AG09319 (cell line): ENCODE data around the gene NSRP1.
"Not testable (repeated sequence)": the region's sequence is repeated elsewhere in the genome, so short reads cannot be mapped to it uniquely, and the experiment has no call there.

Experiments used
- DNase-seq: peaks from one replicate; pipeline ENCODE4 v3.0.0-alpha.2; 2010; ENCODE audit warnings: low read depth; ENCODE audit errors: extremely low read depth
- TF ChIP-seq, protein P1 (sequence below): IDR thresholded peaks from 2 replicates; pipeline ENCODE4 v1.5.1; 2011; ENCODE audit warnings: low read depth, mild to moderate bottlenecking, inconsistent platforms, low read length, moderate library complexity

Gene NSRP1

DNA sequence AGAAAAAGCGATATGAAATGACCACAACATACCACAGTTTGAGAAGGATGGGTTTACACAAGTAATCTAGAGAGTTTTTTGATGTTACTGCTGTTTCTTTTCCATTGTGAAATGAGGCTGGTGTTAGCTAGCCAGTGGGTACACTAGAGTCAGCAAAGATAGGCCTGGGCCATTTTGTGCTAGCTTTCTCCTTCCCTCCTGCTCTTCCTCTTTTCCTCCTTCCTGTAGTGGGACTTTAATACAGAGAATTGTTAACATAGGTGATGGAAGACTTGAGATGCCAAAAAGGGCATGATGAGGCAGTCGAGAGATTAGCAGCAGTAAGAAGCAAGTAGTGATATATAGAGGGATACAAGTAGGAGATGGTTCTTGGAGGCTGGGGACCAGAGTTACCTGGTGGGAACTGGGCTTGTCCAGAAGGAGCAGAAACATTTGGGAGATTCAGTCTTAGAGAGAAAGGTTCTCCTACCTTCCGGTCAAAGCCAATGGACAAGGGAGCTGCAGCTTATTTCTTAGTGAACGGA, 7.7 kb downstream of the NSRP1 start:
- TF ChIP-seq, protein P1, sequence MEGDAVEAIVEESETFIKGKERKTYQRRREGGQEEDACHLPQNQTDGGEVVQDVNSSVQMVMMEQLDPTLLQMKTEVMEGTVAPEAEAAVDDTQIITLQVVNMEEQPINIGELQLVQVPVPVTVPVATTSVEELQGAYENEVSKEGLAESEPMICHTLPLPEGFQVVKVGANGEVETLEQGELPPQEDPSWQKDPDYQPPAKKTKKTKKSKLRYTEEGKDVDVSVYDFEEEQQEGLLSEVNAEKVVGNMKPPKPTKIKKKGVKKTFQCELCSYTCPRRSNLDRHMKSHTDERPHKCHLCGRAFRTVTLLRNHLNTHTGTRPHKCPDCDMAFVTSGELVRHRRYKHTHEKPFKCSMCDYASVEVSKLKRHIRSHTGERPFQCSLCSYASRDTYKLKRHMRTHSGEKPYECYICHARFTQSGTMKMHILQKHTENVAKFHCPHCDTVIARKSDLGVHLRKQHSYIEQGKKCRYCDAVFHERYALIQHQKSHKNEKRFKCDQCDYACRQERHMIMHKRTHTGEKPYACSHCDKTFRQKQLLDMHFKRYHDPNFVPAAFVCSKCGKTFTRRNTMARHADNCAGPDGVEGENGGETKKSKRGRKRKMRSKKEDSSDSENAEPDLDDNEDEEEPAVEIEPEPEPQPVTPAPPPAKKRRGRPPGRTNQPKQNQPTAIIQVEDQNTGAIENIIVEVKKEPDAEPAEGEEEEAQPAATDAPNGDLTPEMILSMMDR = no peak
- DNase-seq = no peak

DNA sequence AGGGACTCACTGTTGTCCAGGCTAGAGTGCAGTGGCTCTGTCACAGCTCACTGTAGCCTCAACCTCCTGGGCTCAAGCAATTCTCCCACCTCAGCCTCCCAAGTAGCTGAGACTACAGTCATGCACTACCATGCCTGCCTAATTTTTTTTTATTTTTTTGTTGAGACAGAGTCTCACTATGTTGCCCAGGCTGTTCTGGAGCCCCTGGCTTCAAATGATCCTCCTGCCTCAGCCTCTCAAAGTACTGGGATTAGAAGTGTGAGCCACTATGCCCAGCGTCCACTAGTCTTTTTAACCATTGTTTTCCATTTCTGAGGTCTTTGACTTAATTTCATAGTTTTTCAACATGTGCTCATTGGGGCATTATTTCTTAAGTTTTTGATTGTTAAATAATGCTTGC, 13.5 kb downstream of the NSRP1 start:
- no peak for DNase-seq
- TF ChIP-seq, protein P1 = no peak

DNA sequence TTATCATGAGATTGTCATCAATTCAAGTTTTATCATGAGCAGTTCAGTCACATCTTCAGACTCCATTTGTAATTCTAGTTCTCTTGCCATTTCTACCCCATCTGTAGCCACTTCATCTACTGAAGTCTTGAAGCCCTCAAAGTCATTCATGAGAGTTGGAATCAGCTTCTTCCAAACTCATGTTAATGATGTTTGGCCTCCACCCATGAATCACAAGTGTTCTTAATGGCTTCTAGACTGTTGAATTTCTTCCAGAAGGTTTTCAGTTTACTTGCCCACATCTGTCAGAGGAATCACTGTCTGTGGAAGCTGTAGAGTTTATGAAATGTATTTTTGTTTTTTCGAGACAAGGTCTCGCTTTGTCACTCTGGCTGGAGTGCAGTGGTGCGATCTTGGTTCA, 16.0 kb downstream of the NSRP1 start:
- no peak for DNase-seq
- TF ChIP-seq, protein P1 = no peak

DNA sequence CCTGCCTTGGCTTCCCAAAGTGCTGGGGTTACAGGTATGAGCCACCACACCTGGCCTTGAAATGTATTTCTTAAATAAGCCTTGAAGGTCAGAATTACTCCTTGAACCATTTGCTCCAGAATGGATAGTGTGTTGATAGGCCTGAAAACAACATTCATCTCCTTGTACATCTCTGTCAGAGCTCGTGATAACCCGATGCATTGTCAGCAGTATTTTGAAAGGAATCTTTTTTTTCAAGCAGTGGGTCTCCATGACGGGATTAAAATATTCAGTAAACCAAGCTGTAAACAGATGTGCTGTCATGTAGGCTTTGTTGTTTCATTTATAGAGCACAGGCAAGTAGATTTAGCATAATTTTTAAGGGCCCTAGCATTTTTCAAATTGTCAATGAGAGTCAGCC, 16.6 kb downstream of the NSRP1 start:
- TF ChIP-seq, protein P1 = no peak
- DNase-seq = no peak

DNA sequence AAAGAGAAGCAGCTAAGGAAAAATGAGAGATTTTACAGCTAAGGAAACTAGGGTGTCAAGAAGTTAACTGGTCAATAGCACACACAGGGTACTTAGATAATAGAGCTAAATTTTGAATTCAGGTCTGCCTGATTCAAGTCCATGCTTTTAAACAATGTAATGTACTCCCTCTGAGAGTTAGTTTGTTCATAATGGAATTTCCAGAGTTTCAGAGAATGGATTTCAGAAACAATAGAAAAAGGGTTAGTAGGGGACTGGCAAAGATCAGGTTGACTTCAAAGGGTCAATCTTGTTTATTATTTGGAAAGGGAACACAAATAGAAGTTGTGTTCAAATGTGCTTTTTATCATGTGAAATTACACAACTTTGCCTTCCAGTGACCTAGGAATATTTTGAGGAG, 17.9 kb downstream of the NSRP1 start:
- DNase-seq = no peak
- TF ChIP-seq, protein P1 = no peak

DNA sequence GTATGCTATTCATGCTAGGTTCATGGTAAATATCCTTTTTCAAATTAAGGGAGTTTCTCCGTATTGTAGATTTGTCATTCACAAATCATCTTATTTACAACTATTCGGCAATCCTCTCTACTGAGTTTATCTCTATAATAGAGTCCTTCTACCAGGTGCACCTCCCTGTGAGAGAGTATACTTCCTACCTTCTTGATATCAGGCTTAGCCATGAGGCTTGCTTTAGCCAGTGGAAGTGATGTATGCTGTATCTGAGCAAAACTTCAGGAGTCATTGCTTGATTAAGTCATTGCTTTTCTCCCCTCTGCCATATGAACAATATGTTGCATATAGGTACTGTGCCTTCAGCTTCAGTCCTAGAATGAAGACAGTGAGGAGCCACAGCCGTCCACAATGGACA, 20.5 kb downstream of the NSRP1 start:
- TF ChIP-seq, protein P1 = no peak
- DNase-seq = no peak

DNA sequence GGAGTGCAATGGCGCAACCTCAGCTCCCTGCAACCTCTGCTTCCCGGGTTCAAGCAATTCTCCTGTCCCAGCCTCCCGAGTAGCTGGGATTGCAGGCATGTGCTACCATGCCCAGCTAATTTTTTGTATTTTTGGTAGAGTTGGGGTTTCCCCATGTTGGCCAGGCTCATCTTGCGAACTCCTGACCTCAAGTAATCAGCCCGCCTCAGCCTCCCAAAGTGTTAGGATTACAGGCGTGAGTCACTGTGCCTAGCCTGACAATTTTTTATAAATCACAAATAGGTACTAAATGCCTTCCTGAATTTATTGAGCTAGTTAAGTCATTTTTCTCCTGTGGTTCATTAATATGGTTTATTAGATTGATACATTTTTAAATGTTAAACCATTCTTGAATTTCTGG, 31.2 kb downstream of the NSRP1 start:
- DNase-seq = not testable (repeated sequence)

DNA sequence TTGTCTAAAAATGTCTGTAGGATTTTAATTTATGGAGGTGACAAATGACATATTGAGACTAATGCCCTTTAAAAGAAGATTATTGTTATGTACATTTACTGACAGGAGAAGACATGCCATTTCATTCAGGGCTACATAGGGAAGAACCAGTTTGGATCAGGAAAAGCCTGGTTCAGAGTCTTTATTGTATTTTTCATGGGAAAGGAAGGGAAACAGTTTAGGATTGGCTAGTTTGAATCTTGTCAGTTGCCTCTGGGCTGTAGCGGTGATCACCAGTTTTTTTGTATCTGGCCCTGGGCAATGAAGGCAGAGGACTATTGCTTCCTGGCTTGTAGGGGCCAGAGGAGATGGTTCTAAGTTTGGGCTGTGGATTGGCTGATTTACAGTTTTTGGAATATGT, 31.8 kb downstream of the NSRP1 start:
- TF ChIP-seq, protein P1 = no peak
- no peak for DNase-seq
